Embryonic facial prominence (tissue), 1 donor: ENCODE measurements around the gene HTR1D.

Experiments used
- DNase-seq: peaks from one replicate; pipeline ENCODE4 v3.0.0-alpha.2; 2016; ENCODE audit errors: extremely low spot score

The HTR1D gene

GRCh38 chr1:23150125-23150524, 67.2 kb downstream of the HTR1D start:
- no peak for DNase-seq

GRCh38 chr1:23149114-23149513, 68.2 kb downstream of the HTR1D start:
- DNase-seq: no peak

GRCh38 chr1:23148084-23148483, 69.2 kb downstream of the HTR1D start:
- no peak for DNase-seq
